HFFc6 (cell line): Measurements from ENCODE around the gene SIRT5. TPM values are rescaled to one million over a fixed set of nuclear protein-coding genes. Genes with fewer than 3 reads are reported as not detected.

ENCODE experiments used
- DNase-seq: peaks from one replicate; pipeline ENCODE4 v3.0.0-alpha.2; 2018
- H3K27ac Mint-ChIP-seq: 2 replicates; pipeline ENCODE4 v1.8.0; 2020; ENCODE audit warnings: mild to moderate bottlenecking, mixed read lengths
- H3K27me3 Mint-ChIP-seq: 2 replicates; pipeline ENCODE4 v1.8.0; 2021; ENCODE audit warnings: mild to moderate bottlenecking, moderate library complexity, mixed read lengths; ENCODE audit not compliant: insufficient read depth
- H3K36me3 Mint-ChIP-seq: 2 replicates; pipeline ENCODE4 v1.8.0; 2021; ENCODE audit warnings: low read depth, mixed read lengths
- H3K4me1 Mint-ChIP-seq: 2 replicates; pipeline ENCODE4 v1.8.0; 2020; ENCODE audit warnings: low read depth, mixed read lengths
- H3K4me3 Mint-ChIP-seq: 2 replicates; pipeline ENCODE4 v1.8.0; 2020; ENCODE audit warnings: mild to moderate bottlenecking, moderate library complexity, mixed read lengths
- H3K9me3 Mint-ChIP-seq: 2 replicates; pipeline ENCODE4 v1.8.0; 2020; ENCODE audit warnings: mild to moderate bottlenecking, mixed read lengths
- CTCF ChIP-seq: fragments of 200-600 bp; sonication (generic); IDR thresholded peaks from 2 replicates; pipeline ENCODE4 v1.5.0; 2021; ENCODE audit warnings: antibody characterized with exemption, mild to moderate bottlenecking
- total RNA-seq, 6 experiments: library from RNA; stranded (reverse); fragmentation: NEBNext Ultra II Directional; extraction: Animal tissue kit (Norgen Biotek cat#: 25700); gene quantifications; 2 replicates in 1 of 6; 3 replicates in 5 of 6; pipeline ENCODE4 v1.2.3, GENCODE V29; 2021

SIRT5 gene
- total RNA-seq, 6 experiments from 2014 or later, result 4.3 to 7.0 (median 6.3) TPM

GRCh38 chr6:13559968-13560650, 14.3 kb upstream of the SIRT5 start:
- no peak overlapping the region for H3K27ac Mint-ChIP-seq
- H3K4me1 Mint-ChIP-seq, result peaks cover 6% of the 10 kb centered on the region
- no peak for TF ChIP-seq CTCF
- no peak overlapping the region for H3K4me3 Mint-ChIP-seq
- DNase-seq, result no peak
- H3K27me3 Mint-ChIP-seq, result peaks cover 11% of the 10 kb centered on the region
- no peaks in the 10 kb centered on the region for H3K9me3 Mint-ChIP-seq
- H3K36me3 Mint-ChIP-seq, result no peaks in the 10 kb centered on the region

- no peak for DNase-seq
- Mint-ChIP-seq H3K4me3 (no peak overlapping the region), H3K27me3 (peaks cover 11% of the 10 kb centered on the region), H3K4me1 (peaks cover under 1% of the 10 kb centered on the region; the same call in 1 of the 2 replicates), H3K36me3 (no peaks in the 10 kb centered on the region), H3K9me3 (no peaks in the 10 kb centered on the region), H3K27ac (no peak overlapping the region)
- TF ChIP-seq CTCF, result no peak
Measured at GRCh38 chr6:13560651-13561044, 13.8 kb upstream of the SIRT5 start.

GRCh38 chr6:13561624-13562267, 12.7 kb upstream of the SIRT5 start:
- Mint-ChIP-seq H3K27ac (no peak overlapping the region), H3K36me3 (no peaks in the 10 kb centered on the region), H3K4me1 (no peaks in the 10 kb centered on the region), H3K9me3 (no peaks in the 10 kb centered on the region), H3K27me3 (peaks cover 11% of the 10 kb centered on the region), H3K4me3 (no peak overlapping the region)
- TF ChIP-seq CTCF, result no peak
- DNase-seq, result no peak

GRCh38 chr6:13563009-13563408, 11.4 kb upstream of the SIRT5 start:
- no peak for DNase-seq
- Mint-ChIP-seq H3K27ac (no peak overlapping the region), H3K9me3 (no peaks in the 10 kb centered on the region), H3K27me3 (peaks cover 11% of the 10 kb centered on the region), H3K4me3 (no peak overlapping the region), H3K36me3 (no peaks in the 10 kb centered on the region), H3K4me1 (no peaks in the 10 kb centered on the region)
- no peak for TF ChIP-seq CTCF

GRCh38 chr6:13565921-13566320, 8.5 kb upstream of the SIRT5 start:
- no peak for DNase-seq
- no peak for TF ChIP-seq CTCF
- Mint-ChIP-seq H3K9me3 (no peaks in the 10 kb centered on the region), H3K27ac (no peak overlapping the region), H3K4me1 (no peaks in the 10 kb centered on the region), H3K27me3 (peaks cover 8% of the 10 kb centered on the region), H3K36me3 (no peaks in the 10 kb centered on the region), H3K4me3 (no peak overlapping the region)
